GM19452 (cell line): Measurements from ENCODE around the gene RNASE12.
"Not testable (repeated sequence)": the region's sequence is repeated elsewhere in the genome, so short reads cannot be mapped to it uniquely, and the experiment has no call there.

Source experiments
- ATAC-seq: cut with Tn5 transposase; IDR thresholded peaks from one replicate; pipeline ENCODE4 v1.9.1; 2021; ENCODE audit not compliant: unreplicated experiment

The RNASE12 gene

DNA sequence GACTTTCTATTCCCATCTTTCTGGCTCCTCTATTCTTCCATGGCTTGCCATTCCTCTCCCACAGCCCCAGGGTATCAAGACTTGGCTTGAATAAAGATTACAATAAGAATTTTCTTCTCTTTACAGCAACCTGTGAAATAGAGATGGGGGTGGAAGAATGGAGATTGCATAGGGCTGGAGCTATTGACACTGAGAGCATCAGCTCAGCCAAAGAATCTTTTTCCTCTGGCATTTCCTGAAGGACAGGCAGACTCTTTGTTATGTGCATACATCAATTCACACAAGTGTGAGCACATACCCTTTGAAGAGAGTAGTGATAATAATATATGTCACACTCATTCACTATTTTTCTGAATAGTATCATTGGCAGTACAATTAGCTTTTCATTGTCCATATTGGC is 8.0 kb downstream of the RNASE12 start:
- ATAC-seq: no peak

DNA sequence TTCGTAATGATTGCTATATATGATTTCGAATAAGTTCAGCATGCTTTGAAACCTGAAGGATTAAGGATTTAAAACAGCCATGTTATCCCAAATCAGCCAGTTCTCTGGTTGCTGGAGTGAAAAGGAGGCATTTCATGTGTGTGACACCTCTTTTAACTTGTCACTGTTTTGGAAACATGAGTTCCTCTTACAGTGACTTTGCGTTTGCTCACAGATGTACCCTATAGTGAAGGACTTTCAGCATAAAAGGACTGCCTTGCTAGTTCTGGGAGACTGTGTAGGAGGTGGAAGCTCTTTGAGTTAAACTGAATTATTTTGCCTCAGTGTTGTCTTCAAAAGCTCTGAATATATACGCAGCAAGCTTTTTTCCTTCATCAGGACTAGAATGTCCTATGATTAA is 10.9 kb downstream of the RNASE12 start:
- no peak for ATAC-seq

DNA sequence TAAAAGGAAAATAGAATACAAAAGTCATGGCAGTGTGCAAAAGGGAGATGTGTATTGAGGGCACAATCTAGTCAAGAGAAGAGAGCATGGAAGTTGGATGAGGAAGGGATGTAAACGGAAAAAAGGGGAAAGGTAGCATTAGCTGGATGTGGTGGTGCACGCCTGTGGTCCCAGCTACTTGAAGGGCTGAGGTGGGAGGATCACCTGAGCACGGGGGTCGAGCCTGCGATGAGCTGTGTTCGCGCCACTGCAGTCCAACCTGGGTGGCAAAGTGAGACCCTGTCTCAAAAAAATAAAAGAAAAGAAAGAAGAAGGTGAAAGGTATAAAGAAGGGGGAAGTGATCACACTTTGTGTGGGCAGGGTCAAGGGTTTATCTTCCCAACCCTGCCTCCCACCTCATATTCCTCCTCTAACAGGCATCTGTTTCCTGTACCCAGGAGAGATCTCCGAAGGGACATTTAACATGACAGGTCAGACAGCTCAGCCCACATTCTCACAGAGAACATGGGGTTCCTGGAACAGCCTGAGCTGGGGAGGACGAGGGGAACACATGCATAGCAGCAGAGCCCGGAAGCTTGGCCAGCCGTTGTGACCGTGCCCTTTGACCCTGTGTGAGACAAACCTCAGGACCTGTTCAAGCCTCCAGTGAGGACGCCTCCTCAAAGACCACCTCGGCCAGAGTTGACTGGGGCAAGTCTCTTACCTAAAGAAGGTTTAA is 12.2 kb downstream of the RNASE12 start:
- ATAC-seq: no peak

DNA sequence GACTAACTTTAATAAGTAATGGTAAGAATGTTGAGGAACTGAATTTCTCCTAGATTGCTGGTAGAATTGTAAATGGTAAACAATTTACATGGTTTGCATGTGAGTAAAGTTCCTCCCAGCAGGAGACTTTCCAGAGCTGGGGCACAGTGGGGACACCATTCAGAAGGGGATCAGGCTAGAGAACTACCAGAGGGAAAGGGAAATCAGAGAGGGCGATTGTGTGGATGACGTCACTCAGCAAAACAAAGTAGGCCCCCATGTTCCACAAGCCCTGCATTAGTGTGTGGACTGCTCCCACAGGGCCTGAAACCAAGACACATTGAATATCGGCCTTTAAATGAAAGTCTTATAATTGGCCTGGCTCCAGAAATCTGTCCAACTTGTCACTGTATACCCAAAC is 12.9 kb downstream of the RNASE12 start:
- no peak for ATAC-seq

DNA sequence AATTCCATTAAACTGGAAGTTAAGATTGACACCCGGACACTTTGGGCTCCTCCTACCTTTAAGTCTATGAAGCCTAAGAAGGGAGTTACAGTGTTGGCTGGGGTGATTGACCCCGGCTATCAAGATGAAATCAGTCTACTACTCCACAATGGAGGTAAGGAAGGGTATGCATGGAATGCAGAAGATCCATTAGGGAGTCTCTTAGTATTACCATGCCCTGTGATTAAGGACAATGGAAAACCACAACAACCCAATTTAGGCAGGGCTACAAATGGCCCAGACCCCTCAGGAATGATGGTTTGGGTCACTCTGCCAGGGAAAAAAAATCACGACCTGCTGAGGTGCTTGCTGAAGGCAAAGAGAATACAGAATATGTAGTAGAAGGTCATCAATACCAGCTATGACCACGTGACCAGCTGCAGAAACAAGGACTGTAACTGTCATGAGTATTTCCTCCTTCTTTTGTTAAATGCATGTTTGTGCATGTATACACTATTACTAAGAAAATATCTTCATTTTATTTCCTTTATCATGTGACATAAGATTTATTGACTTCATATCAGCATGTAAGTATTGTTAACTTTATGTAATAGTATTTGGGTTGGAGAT is 18.7 kb downstream of the RNASE12 start:
- not testable (repeated sequence) for ATAC-seq

DNA sequence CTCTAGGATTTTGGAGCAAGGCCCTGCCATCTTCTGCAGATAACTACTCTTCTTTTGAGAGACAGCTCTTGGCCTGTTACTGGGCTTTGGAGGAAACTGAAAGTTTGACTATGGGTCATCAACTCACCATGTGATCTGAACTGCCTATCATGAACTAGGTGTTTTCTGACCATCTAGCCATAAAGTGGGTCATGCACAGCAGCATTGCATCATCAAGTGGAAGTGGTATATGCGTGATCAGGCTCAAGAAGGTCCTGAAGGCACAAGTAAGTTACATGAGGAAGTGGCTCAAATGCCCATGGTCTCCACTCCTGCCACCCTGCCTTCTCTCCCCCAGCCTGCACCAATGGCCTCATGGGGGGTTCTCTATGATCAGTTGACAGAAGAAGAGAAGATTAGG is 20.5 kb downstream of the RNASE12 start:
- not testable (repeated sequence) for ATAC-seq

DNA sequence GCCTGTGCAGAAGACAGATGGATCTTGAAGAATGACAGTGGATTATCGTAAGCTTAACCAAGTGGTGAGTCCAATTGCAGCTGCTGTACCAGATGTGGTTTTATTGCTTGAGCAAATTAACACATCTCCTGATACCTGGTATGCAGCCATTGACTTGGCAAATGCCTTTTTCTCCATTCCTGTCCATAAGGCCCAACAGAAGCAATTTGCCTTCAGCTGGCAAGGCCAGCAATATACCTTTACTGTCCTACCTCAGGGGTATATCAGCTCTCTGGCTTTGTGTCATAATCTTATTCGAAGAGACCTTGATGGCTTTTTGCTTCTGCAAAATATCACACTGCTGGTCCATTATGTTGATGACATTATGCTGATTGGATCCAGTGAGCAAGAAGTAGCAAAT is 21.3 kb downstream of the RNASE12 start:
- not testable (repeated sequence) for ATAC-seq

DNA sequence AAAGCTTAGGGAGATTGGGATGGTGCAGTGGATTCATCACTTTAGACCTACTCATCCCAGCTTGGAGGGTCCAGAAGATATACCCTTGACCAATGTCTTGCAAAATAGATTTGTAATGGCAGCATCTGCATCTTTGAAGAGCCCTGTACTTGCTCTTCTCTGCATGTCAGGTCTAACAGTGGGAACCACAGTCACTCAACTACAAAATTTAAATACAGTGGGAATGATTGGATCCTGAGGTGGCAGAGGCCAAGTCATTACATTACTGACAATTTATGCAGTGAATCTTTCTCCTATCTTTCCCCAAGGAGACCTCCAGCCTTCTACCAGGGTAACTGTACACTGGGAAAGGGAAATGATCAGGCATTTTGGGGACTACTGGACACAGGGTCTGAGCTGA is 22.1 kb downstream of the RNASE12 start:
- ATAC-seq: no peak

DNA sequence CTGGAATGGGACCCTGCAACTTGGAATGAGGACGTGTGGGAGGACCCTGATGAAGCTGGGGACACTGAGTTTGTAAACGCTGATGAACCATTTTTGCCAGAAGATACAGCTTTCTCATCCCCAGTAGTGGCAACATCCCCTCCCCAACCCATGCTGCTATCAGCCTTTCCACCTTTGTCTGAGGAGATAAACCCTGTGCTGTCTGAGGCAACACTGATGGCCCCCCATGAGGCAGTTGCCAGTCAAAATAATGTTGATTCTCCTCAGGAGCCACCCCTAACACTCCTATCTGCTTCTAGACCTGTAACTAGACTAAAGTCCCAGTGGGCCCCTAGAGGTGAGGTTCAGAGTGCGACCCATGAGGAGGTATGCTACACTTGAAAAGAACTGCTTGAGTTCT is 22.8 kb downstream of the RNASE12 start:
- ATAC-seq: no peak

DNA sequence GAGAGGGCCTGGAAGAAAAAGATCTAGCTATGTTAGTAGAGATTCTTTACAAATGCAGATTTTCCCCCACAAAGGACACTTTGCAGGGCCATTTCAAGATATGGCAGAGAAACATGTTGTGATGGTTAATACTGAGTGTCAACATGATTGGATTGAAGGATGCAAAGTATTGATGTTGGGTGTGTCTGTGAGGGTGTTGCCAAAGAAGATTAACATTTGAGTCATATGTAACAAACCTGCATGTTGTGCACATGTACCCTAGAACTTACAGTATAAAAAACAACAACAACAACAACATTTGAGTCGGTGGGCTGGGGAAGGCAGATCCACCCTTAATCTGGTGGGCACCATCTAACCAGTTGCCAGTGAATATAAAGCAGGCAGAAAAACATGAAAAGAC is 24.0 kb downstream of the RNASE12 start:
- ATAC-seq: not testable (repeated sequence)

DNA sequence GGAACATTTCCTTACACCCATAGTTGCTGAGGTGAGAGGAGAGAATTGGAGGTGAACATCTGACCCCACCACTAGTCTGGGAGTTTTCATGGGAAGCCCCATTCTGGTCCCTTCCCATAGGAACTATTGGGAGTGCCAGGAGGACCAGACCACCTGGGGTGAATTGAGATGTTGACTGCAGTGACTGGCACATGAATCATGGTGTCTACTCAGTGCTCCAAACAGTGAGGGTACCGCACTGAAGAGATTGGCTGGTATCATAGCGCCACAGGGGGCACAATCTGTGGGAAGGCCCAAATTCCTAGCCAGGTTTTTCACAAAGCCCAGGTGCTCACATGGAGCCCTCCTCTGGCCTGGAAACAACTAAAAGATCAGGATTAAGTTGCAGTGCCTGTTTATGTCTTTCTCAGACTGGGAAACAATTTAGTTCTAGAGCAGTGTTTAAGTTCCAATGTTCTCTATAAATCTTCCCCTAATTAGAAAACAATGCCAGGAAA is 26.6 kb downstream of the RNASE12 start:
- no peak for ATAC-seq

DNA sequence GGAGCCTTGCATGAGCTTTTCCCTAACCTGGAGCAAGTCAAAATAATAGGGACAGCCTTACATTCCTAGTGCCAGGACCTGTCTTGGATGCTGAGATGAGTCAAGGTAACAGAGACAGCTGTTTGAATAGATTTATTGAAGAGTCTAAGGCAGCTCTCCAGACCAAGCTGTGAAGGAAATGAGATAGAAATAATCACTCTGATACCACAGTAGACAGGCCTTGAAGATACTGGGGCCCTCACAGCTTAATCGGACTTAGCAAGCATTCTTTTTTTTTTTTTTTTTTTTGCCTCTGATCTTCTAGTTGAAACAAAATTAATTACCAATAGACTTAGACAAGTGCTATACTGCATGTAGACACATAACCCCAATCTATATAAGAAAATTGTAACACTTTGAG is 27.2 kb downstream of the RNASE12 start:
- ATAC-seq: no peak

DNA sequence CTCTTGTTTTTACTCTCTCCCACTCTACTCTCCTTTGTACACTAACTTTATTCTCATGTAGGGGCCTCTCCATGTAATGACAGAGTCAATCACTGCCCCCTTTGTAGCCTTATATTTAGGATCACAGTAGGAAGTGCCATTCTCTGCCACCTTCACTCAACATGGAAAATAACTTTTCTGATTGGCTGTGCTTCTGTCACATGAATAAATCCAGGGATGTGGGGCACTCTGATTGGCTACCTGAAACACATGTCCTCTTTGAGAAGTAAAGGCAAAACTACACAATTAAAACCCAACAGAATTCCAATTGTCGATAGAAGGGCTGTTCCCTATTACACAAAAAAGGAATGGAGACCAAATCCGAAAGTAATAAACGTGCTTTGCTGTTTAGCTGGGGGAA is 30.2 kb downstream of the RNASE12 start, which contains the start of gene RNASE9:
Gene RNASE9 (minus strand): TSS at position 87 of the 400 bp plus-strand sequence.
- no peak for ATAC-seq

DNA sequence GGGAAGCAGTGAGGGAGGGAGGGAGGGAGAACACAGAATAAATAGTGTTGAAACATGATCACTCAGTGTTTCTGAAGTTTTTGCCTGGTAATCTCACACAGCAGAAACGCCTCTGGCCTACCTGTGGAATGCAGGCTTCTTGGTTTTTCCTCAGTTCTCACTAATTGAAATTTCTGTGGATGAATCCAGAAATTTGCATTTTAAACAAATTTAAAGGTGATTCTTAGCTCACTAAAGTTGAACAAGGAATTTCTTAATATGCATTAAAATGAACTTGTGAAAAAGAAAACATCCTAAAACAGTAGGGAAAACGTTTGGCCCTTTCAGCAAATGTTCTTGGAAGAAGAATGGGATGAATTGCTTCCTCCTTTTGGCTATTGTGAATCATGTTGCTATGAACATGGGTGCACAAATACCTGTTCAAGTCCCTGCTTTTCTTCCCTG is 31.7 kb downstream of the RNASE12 start:
- ATAC-seq: no peak

DNA sequence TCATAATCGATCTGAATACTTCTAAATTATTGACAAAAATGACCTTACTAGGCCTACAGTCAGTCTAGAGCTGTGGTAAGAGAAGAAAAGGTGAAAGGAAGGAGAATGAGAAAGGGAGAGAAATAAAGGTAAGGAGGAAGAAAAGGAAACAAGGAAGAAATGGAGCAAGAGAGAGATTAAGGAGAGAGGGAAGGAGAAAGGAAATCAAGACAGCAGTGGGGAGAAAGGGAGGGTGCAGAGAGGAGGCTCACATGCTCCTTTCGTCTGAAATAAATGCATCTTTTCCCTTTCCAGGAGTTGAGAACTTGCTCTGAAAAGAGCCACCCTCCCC is 34.0 kb downstream of the RNASE12 start:
- no peak for ATAC-seq

DNA sequence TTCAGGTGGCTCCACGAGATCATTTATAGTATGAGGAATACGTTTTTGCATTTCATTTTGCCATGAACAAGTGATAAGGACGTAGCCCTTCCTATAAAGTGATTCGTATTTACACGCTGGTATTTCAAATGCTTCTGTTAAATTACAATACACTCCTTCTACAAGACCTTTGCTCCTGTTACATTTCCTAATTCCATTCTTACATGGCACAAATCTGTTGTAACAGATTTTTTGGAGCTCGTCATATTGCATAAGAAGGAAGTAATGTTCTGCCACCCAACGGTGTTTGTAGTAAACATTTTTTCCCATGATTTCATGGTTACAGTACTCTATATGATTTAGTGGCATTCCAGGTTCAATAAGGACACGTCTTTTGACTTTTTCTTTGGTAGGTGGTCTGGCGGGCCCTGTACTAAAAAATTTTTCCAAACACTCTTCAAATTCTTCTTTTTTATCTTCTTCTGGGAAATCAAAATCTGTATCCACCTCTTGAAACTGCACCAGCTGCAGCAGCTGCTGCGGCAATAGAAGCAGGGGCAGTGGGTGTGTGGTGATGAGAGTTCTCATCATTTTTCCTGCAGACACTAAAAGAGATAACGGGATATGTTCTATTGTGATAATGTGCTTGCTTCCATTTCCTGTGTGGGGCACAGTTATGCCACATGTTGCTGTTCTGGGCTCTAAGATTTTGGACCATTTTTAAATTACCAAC is 34.5 kb downstream of the RNASE12 start:
- no peak for ATAC-seq

DNA sequence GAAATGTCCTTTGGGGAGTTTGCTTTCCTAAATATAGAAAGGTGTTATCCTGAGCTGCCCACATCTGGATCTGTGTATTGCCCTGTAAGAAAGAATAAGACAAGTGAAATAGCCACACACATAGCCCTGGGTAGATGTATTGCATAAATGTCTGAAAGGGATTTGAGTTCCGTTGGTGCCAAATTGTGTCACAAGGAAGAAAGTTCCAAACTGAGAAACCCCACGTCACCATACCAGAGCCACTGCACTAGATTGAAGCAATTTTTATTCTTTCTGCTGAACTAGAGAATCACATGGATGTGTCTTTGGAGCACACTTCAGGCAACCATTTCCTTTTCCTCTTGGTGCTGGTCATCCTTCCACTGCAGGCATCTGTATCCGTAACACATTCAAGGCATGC is 35.3 kb downstream of the RNASE12 start:
- no peak for ATAC-seq

DNA sequence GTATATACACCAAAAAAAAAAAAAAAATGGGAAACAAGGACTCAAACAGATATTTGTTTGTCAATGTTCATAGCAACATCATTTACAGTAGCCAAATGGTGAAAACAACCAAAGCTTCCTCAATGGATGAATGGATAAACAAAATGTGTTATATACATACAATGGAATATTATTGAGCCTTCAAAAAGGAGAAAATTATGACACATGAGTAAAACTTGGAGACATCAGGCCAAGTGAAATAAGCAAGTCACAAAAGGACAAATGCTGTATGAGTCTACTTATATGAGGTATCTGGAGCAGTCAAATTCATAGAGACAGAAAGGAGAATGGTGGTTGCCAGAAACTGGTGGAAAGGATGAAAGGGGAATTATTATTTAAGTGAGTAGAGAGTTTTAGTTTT is 38.2 kb downstream of the RNASE12 start:
- ATAC-seq: no peak

DNA sequence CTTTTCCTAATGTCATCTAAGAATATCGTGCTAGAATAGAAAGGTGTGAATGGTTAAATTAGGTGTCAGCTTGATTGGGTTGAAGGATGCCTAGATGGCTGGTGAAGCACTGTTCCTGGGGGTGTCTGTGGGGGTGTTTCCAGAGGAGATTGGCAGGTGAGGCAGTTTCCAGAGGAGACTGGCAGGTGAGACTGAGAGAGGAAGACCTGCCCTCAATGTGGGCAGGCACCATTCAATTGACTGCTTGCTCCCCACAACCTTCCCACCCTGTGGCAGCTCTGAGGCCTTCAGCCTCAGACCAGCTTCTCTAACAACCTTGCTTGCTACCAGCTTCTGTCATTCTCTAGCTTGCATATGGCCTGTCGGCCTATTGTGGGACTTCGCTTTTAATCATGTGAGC is 39.6 kb downstream of the RNASE12 start:
- no peak for ATAC-seq

DNA sequence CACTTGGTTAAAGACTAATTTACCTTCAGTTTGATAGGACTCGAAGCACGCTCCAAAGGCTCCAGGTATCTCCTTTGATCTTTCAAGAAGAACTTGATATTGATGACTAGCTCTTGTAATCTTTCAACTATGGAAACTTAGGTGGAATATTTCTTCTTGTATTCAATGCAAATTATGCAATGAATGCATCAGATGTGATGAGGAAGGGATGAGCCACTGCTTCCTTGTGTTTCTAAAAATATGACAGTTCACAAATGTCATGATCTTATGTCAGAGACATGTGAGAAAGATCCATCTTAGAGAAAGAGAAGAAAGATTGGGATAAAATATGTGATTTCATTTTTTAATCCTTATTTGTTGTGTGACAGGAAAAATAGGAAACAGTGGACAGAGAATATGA is 40.2 kb downstream of the RNASE12 start:
- ATAC-seq: no peak

DNA sequence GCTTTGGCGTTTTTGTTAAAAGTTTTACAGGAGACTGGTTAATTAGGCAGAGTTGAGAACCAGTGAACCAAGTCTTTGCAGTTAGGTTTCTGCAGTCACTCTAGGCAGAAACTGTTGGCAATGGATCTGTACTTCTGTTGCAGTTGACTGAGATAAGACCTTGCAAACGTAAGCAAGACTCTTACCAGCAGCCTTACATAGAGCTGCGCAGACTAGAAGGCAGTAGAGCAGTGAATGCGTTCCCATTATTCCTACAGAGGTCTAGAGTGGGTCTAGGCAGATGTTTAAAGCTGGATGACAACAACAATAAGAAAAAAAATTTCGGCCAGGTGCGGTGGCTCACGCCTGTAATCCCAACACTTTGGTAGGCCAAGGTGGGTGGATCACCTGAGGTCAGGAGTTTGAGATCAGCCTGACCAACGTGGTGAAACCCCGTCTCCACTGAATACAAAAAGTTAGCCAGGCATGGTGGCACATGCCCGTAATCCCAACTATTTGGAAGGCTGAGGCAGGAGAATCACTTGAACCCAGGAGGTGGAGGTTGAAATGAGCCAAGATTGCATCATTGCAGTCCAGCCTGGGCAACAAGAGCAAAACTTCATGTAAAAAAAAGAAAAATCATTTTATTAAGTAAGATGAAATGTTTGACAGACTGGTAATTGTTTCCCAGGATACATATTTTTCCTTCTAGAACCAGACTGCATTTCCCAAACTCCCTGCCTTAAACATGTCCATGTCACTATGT is 42.6 kb downstream of the RNASE12 start:
- no peak for ATAC-seq
